Activated naive CD4-positive, alpha-beta T cell treated with anti-CD3 and anti-CD28 coated beads for 36 hours (primary cell): ENCODE results near the gene LRRC43. TPM values are rescaled to one million over a fixed set of nuclear protein-coding genes. Genes with fewer than 3 reads are reported as not detected.

Source experiments
- CTCF ChIA-PET: fragments of 350-600 bp; sonication (Branson Sonifier 250); formaldehyde crosslinking; loops from one replicate; lab custom pipeline; 2021; ENCODE audit warnings: antibody characterized with exemption; lab: Charles Lee
- DNase-seq: peaks from one replicate; pipeline ENCODE4 v3.0.0-alpha.2; 2020
- H3K27ac Mint-ChIP-seq: one replicate; pipeline ENCODE4 v1.8.0; 2021; ENCODE audit warnings: mild to moderate bottlenecking, mixed read lengths
- H3K27me3 Mint-ChIP-seq: one replicate; pipeline ENCODE4 v1.8.0; 2021; ENCODE audit warnings: low read depth, mixed read lengths
- H3K36me3 Mint-ChIP-seq: one replicate; pipeline ENCODE4 v1.8.0; 2021; ENCODE audit warnings: low read depth, mixed read lengths
- H3K4me1 Mint-ChIP-seq: one replicate; pipeline ENCODE4 v1.8.0; 2021; ENCODE audit warnings: low read depth, mixed read lengths
- H3K4me3 Mint-ChIP-seq: one replicate; pipeline ENCODE4 v1.8.0; 2021; ENCODE audit warnings: mild to moderate bottlenecking, moderate library complexity, mixed read lengths
- H3K9me3 Mint-ChIP-seq: one replicate; pipeline ENCODE4 v1.8.0; 2021; ENCODE audit warnings: mixed read lengths
- intact Hi-C: fragments of 100-400 bp; cut with micrococcal nuclease; formaldehyde crosslinking; loops from one replicate; pipeline ENCODE4 v1.15.1; 2023
- total RNA-seq, 2 experiments: library from RNA; stranded (reverse); gene quantifications; one replicate each; pipeline ENCODE4 v1.2.3, GENCODE V29; 2021

LRRC43 gene
- total RNA-seq, 2 experiments from 2014 or later: 0.60 TPM; not detected in 1

DNA sequence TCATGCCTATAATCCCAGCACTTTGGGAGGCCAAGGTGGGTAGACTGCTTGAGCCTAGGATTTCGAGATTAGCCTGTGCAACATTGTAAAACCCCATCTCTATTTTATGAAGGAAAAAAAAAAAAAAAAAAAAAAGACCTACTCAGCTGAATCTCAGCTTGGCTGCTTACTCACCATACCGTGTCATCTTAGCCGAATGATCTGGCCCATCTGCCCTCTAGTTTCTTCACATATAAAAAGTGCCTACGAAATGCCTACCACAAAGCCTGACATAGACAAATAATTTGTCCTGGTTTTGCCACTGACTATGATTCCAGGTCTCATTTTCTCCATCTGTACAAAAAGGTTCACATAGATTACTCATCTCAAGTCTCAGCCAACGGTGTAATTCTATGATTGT is 32.8 kb downstream of the LRRC43 start:
- peaks cover 4% of the 10 kb centered on the region for H3K4me1 Mint-ChIP-seq

DNA sequence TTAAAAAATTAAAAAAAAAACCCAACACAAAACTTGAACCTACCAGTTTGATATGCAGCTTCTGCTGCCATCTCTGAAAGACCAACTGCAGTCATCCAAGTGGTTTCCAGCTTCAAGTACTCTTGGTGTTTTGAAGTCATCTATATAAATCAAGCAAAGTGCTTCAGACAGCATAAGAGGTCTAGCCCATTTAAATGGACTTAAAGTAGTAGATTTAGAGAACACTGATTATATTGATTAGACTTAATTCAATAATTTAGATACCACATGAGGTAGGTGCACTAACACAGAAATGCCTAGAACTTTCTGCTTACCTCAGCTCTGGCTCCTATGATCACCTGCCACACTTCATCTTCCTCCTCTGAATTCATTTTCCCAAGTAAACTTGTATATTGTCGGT is 33.5 kb downstream of the LRRC43 start:
- H3K4me1 Mint-ChIP-seq: peaks cover 10% of the 10 kb centered on the region
- peaks cover 33% of the 10 kb centered on the region for H3K36me3 Mint-ChIP-seq
- DNase-seq: no peak
- H3K27ac Mint-ChIP-seq: no peak overlapping the region
- no peaks in the 10 kb centered on the region for H3K9me3 Mint-ChIP-seq
- CTCF ChIA-PET: interaction anchor here (0.7 to 0.9 kb wide), 2 partner anchors 141 to 175 kb away, joined by 3 to 4 read pairs; no protein-coding TSS in a partner anchor
- H3K27me3 Mint-ChIP-seq: no peaks in the 10 kb centered on the region
- no peak overlapping the region for H3K4me3 Mint-ChIP-seq
- intact Hi-C loops: no loop called here

More for the DNA sequence above, 32.8 kb downstream of the LRRC43 start:
- intact Hi-C loops: no loop called here
- H3K27ac Mint-ChIP-seq: no peak overlapping the region
- no peak for DNase-seq
- no peak overlapping the region for H3K4me3 Mint-ChIP-seq
- H3K27me3 Mint-ChIP-seq: no peaks in the 10 kb centered on the region
- H3K9me3 Mint-ChIP-seq: no peaks in the 10 kb centered on the region
- peaks cover 32% of the 10 kb centered on the region for H3K36me3 Mint-ChIP-seq
- CTCF ChIA-PET: interaction anchor here (0.7 to 0.9 kb wide), 2 partner anchors 141 to 176 kb away, joined by 3 to 4 read pairs; no protein-coding TSS in a partner anchor

DNA sequence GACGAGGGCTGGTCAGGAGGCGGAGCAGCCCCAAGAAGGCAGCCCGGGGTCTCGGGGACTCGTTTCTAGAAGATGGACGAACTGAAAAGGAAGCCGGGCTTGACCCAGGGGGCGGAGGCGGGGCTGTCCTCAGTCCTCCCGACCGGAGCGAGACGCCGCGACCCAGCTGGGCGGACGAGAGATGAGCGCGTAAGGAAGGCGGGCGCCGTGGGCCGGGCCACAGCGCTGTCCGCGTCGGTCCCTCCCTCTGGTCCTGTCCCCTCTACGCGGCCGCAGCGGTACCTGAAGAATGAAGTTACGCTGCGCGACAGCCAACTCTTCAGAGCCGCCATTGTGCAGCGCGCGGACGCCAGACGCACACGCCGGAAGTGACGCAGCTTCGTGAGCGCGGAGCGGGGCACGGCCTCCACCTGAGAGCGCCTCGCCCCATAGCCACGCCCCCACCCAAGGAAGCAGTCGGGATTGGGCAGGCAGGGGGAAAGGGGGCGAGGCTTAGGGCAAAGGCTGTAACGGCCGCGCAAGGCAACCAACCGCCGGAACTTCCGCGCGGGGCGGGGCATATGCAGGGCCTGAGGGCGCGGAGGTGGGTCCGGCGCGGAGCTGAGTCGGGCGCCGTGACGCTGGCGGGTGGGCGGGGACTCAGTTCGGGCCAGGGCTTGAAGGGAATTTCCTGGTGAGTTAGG is 42.9 kb downstream of the LRRC43 start, which contains the start of gene DIABLO:
TSS of gene DIABLO (minus strand) at position 370 of the 683 bp plus-strand sequence. CDS start at position 332, 38 bp downstream.
- H3K27me3 Mint-ChIP-seq: no peaks in the 10 kb centered on the region
- no peaks in the 10 kb centered on the region for H3K9me3 Mint-ChIP-seq
- H3K36me3 Mint-ChIP-seq: peaks cover 16% of the 10 kb centered on the region
- peak within 1 kb of the TSS; percentile 79 for H3K27ac Mint-ChIP-seq
- DNase-seq: peak; percentile 100
- H3K4me3 Mint-ChIP-seq: peak within 1 kb of the TSS; percentile 84
- H3K4me1 Mint-ChIP-seq: peaks cover 39% of the 10 kb centered on the region
- intact Hi-C loops: loop anchor here (1.0 to 10.0 kb wide), 11 partner anchors 23 to 567 kb away; partner anchors contain the start of genes B3GNT4, DENR, KNTC1 and PSMD9
- CTCF ChIA-PET: interaction anchor here (1.0 to 1.8 kb wide), 2 partner anchors 41 to 129 kb away, joined by 5 to 6 read pairs; no protein-coding TSS in a partner anchor

DNA sequence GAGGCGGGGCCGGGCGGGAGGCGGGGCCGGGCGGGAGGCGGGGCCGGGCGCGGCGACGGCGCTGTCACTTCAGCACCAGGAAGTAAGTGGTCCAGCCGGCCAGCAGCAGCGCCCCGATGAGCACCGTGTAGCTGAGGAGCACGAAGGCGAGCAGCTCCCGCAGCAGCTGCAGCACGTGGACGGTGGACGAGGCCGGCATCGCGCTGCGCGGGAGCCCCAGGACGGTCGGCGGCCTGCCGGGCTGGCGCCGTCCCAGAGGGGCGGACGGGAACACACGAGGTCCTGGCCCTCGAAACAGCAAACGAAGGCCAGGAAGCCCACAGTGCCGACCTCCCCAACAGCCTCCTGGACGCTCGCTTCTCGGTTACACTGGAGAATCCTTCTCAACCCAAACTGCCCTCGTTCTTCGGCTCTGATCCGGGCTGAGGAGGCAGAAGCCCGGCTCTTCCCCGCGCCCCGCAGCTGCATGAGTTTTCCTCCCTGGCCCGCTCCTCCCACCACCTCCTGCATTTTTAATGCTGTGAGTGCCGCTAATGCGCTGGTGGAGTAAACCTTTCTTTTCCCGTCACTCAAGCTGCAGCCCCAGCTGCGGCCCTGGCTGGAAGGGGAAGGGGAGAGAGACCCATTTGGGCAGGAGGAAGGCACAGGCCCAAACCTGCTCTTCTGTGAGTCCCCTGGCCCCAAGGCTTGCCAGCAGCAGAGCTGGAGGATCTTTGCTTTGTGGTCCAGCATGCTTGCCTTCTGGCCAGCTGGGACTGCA is 43.6 kb downstream of the LRRC43 start:
- Mint-ChIP-seq H3K27ac (no peak overlapping the region), H3K36me3 (peaks cover 15% of the 10 kb centered on the region), H3K4me1 (peaks cover 33% of the 10 kb centered on the region), H3K27me3 (no peaks in the 10 kb centered on the region), H3K4me3 (peak overlapping the region; percentile 59), H3K9me3 (no peaks in the 10 kb centered on the region)
- intact Hi-C loops: loop anchor here (1.0 to 10.0 kb wide), 11 partner anchors 23 to 567 kb away; partner anchors contain the start of genes B3GNT4, DENR, KNTC1 and PSMD9
- no peak for DNase-seq
- CTCF ChIA-PET: interaction anchor here (0.9 to 1.8 kb wide), 3 partner anchors 40 to 129 kb away, joined by 4 to 6 read pairs (median 5); no protein-coding TSS in a partner anchor

- H3K36me3 Mint-ChIP-seq: peaks cover 16% of the 10 kb centered on the region
- no peak for DNase-seq
- peak overlapping the region; percentile 59 for H3K4me3 Mint-ChIP-seq
- peaks cover 30% of the 10 kb centered on the region for H3K4me1 Mint-ChIP-seq
- no peaks in the 10 kb centered on the region for H3K27me3 Mint-ChIP-seq
- H3K27ac Mint-ChIP-seq: no peak overlapping the region
- H3K9me3 Mint-ChIP-seq: no peaks in the 10 kb centered on the region
- CTCF ChIA-PET: interaction anchor here (0.9 kb wide), 1 partner anchor 40 kb away, joined by 4 read pairs; no protein-coding TSS in a partner anchor
- intact Hi-C loops: loop anchor here (10.0 kb wide), 1 partner anchor 527 kb away; the partner anchor contains the start of gene DENR
Measured at GRCh38 chr12:122227341-122227740, 44.4 kb downstream of the LRRC43 start.

DNA sequence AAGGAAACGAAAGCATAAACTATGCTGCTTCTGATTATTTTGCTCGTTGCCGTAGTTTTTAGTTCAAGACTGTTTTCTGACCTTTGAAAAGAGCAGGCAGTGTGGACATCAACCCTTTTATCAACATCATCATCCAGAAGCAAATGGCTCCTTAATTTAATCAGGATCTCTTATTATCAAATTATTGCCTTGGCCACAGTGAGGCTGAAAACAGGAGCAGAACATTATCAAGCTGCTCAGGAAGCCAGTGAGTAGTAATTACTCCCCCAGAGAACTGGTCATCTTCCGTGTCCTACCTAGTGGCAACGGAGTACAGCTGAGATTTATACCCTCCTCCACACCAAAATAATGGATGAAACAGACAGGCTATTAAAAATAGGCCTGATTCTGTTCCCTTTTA is 45.2 kb downstream of the LRRC43 start:
- Mint-ChIP-seq H3K27me3 (no peaks in the 10 kb centered on the region), H3K36me3 (peaks cover 14% of the 10 kb centered on the region), H3K27ac (no peak overlapping the region), H3K4me3 (no peak overlapping the region), H3K9me3 (no peaks in the 10 kb centered on the region), H3K4me1 (peaks cover 25% of the 10 kb centered on the region)
- intact Hi-C loops: loop anchor here (10.0 kb wide), 1 partner anchor 527 kb away; the partner anchor contains the start of gene DENR
- DNase-seq: no peak
- CTCF ChIA-PET: no interaction called here

DNA sequence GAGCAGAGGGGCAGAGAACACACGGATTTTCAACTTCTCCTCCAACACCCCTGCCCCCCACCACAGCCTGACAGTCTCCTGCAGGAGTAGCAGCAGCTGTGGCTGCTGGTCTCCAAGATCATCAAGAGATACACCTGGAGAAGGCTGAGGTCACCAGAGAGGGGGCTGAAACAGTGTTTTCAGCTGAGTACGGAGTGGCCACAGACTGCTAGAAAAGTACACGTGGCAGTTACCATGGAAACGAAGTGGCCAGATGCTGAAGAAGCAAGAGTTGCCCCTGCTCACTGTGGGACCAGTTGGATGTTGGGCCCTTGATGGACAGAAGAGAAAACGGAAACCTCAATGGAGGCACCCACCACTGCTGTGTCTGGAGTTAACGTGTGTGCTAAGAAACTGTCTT is 47.9 kb downstream of the LRRC43 start:
- intact Hi-C loops: no loop called here
- H3K27ac Mint-ChIP-seq: no peak overlapping the region
- CTCF ChIA-PET: interaction anchor here (1.2 to 1.6 kb wide), 2 partner anchors 40 to 125 kb away, joined by 3 to 5 read pairs; no protein-coding TSS in a partner anchor
- no peaks in the 10 kb centered on the region for H3K27me3 Mint-ChIP-seq
- peaks cover 11% of the 10 kb centered on the region for H3K4me1 Mint-ChIP-seq
- H3K4me3 Mint-ChIP-seq: no peak overlapping the region
- H3K36me3 Mint-ChIP-seq: peaks cover 8% of the 10 kb centered on the region
- DNase-seq: no peak
- H3K9me3 Mint-ChIP-seq: no peaks in the 10 kb centered on the region

DNA sequence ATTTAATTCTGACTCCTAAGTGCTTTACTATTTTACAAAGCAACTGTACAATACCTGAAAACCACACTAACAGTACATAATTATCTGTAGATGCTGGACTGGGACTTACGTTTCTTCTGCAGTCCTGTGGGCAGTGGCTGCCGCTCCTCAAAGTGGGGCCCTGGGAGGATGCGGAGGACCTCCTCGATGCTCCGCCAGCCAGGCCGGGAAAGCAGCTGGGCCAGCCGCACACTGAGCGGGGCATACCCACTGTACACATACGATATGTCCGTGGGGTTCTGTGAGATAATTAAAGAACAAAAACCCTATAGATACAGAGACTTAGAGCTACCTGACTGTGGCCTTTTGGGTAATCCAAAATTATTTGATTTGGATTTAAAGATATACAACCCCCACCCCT is 49.8 kb downstream of the LRRC43 start:
- Mint-ChIP-seq H3K27me3 (no peaks in the 10 kb centered on the region), H3K36me3 (peaks cover 8% of the 10 kb centered on the region), H3K4me3 (no peak overlapping the region), H3K4me1 (peaks cover 3% of the 10 kb centered on the region), H3K27ac (no peak overlapping the region), H3K9me3 (no peaks in the 10 kb centered on the region)
- intact Hi-C loops: no loop called here
- DNase-seq: no peak
- CTCF ChIA-PET: interaction anchor here (1.0 kb wide), 1 partner anchor 11 kb away, joined by 3 read pairs; no protein-coding TSS in a partner anchor

DNA sequence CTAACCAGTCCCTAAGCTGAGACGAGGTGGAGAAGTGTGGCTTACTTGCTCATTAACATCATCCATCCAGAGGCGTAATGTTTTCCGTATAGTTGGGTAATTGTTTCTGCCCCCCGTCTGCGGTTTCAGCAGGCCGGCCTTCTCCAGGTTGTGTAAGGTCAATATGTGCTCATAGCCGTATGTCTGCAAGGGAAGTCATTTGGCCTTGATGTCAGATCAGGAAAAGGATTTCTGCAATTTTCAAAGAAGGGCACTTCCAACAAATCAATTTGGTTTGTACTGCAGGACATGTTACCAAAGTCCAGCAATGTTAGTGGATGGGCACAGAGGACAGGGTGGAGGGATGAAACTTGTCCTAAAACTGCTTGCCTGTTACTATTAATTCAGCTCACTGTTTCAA is 52.8 kb downstream of the LRRC43 start:
- peaks cover 12% of the 10 kb centered on the region for H3K36me3 Mint-ChIP-seq
- H3K4me1 Mint-ChIP-seq: no peaks in the 10 kb centered on the region
- H3K27me3 Mint-ChIP-seq: no peaks in the 10 kb centered on the region
- intact Hi-C loops: no loop called here
- H3K27ac Mint-ChIP-seq: no peak overlapping the region
- no peak for DNase-seq
- H3K9me3 Mint-ChIP-seq: no peaks in the 10 kb centered on the region
- no peak overlapping the region for H3K4me3 Mint-ChIP-seq
- CTCF ChIA-PET: interaction anchor here (0.6 kb wide), 1 partner anchor 18 kb away, joined by 4 read pairs; no protein-coding TSS in a partner anchor

- Mint-ChIP-seq H3K9me3 (no peaks in the 10 kb centered on the region), H3K27me3 (no peaks in the 10 kb centered on the region), H3K4me3 (no peak overlapping the region), H3K36me3 (peaks cover 6% of the 10 kb centered on the region), H3K4me1 (peaks cover 9% of the 10 kb centered on the region), H3K27ac (no peak overlapping the region)
- DNase-seq: no peak
- CTCF ChIA-PET: interaction anchor here (0.9 to 1.2 kb wide), 2 partner anchors 25 to 117 kb away, joined by 3 read pairs; no protein-coding TSS in a partner anchor
- intact Hi-C loops: no loop called here
Measured at GRCh38 chr12:122238861-122239260, 55.9 kb downstream of the LRRC43 start.

DNA sequence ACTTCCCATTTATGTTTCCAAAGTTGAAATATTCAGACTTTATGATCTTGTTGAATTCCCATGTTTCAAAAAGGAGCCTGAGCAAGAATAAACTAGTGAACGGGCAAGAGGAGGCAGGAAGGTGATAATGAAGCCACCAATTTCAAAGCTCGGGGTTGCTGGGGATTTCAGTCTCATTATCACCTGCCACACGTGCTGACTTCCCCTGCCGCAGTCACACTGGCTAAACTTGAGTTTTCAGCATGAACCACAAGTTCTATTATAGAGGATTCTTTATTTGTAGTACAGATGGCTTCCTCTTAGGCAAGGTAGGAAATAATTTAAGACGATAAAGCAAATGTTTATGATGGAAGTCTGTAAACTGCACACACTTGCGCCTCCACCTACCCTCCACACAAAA is 61.0 kb downstream of the LRRC43 start:
- H3K4me1 Mint-ChIP-seq: peaks cover 29% of the 10 kb centered on the region
- no peaks in the 10 kb centered on the region for H3K27me3 Mint-ChIP-seq
- H3K4me3 Mint-ChIP-seq: peak overlapping the region; percentile 50
- DNase-seq: peak; percentile 44
- CTCF ChIA-PET: interaction anchor here (0.6 to 2.5 kb wide), 6 partner anchors 8 to 659 kb away, joined by 3 to 10 read pairs (median 5); no protein-coding TSS in a partner anchor
- intact Hi-C loops: loop anchor here (1.0 kb wide), 1 partner anchor 22 kb away; the partner anchor contains the start of gene VPS33A
- peak overlapping the region; percentile 59 for H3K27ac Mint-ChIP-seq
- H3K9me3 Mint-ChIP-seq: no peaks in the 10 kb centered on the region
- peaks cover 6% of the 10 kb centered on the region for H3K36me3 Mint-ChIP-seq
